Measurements from ENCODE around the gene MN1.
"Not testable (repeated sequence)": the region's sequence is repeated elsewhere in the genome, so short reads cannot be mapped to it uniquely, and the experiment has no call there.

MN1 gene

GRCh38 chr22:27757928-27758525 is 43.5 kb downstream of the MN1 start:
- no peak for DNase-seq (ENCODE audit: low read depth)

GRCh38 chr22:27756212-27756660 is 45.3 kb downstream of the MN1 start:
- no peak for DNase-seq (ENCODE audit: low read depth)

DNA sequence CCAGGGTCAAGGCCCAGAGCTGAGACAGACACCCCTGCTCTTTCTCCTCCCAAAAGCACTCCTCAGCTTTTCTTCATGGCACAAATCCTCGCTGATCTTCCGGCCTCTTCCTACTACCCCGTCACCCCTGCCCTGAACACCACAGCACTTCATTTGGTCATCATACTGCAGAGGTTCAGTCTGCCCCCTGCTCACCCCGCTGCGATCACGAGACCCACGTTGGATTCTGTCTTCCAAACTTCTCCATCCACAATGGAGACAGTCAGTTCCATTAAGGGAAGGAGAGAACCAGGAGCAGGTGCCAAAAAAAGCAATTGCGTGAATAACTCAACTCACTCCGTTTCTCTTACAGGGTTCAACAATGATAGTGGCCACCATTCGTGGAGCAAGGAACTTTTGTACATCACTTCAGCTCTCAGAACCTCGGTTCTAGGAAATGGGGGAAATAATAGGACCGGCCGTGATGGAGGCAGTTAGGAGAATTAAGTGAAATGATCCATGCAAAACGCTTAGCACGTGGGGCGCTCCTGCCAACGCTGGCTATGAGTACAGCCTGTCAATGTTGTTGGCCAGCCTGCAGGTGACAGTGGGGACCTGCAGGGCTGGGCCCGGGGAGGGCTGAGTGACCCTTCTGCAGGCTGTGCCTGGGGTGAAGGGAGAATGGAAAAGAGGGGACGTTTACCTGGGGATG is 45.9 kb downstream of the MN1 start:
- no peak for DNase-seq (ENCODE audit: low read depth)

DNA sequence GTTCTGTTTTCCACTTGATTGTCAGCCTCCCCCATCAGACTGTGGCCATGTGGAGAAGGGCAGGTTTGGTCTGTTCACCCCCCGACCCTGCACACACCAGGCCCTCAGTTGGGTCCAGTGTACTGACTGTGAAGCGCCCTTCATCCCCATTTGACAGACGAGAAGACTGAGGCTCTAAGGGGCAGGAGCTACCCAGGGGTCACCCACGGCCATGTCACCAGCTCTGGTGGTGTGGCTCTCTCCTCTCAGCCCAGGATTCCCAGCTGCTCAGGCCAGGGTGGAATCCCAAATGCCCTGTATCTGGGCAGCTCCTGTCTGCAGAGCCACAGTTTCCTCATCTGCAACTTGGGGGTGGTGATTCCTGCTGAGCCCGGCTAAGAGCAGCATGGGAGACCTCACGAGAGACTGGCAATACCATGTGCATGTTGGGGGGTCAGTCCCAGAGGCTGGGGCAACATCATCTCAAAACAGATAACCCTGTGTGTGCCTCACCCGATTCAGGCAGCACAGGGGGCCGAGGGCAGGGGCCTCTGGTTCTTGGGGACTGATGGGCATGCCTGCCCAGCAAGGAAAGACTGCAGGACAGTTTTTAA is 46.6 kb downstream of the MN1 start:
- DNase-seq (ENCODE audit: low read depth) = no peak

- no peak for DNase-seq (ENCODE audit: low read depth)
Measured at GRCh38 chr22:27754247-27754887, 47.2 kb downstream of the MN1 start.

DNA sequence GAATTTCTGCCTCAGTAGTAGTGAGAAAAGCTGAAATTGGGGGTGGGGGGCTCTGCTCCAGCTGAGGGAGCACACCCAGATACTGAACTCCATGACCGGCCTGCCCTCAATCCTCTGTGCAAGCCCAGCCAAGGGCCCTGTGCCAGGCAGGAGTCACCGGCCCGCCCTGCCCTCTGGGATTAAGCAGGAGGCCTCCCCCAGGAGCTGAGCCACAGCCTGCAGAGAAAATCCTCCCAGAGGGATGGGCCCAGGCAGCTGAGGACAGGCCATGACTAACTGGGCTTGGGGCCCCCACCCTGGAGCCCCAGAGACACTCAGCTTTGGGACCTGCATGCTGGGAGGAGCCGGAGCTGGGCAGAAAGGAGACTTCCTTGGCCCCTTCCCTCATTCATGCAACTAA is 48.8 kb downstream of the MN1 start:
- peak; percentile 40 for DNase-seq (ENCODE audit: low read depth)

GRCh38 chr22:27752141-27752540 is 49.4 kb downstream of the MN1 start:
- DNase-seq (ENCODE audit: low read depth) = no peak

GRCh38 chr22:27751277-27752070 is 50.1 kb downstream of the MN1 start:
- no peak for DNase-seq (ENCODE audit: low read depth)

DNA sequence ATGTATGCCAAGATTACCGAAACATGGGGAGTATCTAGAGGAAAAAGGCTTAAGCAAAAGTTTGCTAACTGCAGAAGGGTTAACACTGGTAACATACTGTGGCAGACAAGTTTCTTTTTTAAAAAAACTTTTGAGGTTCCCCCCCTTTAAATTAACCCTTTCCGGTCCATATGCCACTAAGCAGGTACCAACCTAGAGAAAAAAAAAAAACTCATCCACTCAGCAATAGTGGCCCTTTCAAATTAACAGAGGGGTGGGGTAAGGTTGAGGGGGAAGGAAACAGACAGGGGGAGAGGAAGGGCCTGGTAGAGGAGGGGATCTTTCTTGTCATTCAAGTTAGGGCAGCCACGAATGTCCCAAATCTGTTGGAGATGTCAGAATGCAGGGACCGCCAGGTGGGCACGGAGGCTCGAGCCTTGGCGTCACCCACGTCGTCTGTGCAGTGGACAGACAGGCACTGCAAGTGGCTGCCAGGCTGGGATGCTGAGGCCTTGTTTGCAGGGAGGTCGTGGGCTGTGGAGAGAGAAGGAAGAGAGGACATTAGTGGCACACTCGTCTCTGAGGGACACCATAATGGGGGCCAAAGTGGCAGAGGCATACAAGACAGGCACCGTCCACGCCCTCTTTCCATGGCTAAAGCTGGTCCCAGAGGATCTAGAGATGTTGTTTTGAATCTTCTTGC is 50.8 kb downstream of the MN1 start:
- no peak for DNase-seq (ENCODE audit: low read depth)

- peak; percentile 5 for DNase-seq (ENCODE audit: low read depth)
Measured at GRCh38 chr22:27749597-27750225, 51.8 kb downstream of the MN1 start.

DNA sequence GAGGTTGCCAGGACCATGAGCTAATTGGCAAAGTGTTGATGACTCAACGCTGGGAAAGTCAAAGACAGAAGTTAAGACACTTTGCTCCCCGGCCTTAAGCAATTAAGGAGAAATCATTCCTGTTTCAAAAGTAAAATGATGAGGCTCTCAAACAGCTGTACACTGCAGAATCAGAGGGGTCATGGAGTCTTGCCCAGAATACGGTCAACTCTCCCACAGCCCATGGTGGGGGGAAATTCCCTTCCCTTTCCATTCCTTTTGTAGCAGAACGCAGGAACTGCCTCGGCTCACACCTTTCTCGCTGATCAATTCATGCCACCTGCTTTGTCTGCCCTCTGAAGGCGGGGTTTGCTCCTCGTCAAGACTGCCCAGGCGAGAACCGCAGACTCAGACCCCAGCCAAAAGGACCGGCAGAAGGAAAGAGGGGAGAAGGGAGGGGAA is 52.8 kb downstream of the MN1 start:
- DNase-seq (ENCODE audit: low read depth) = peak; percentile 45

GRCh38 chr22:27748349-27748748 is 53.2 kb downstream of the MN1 start:
- DNase-seq (ENCODE audit: low read depth) = no peak

DNA sequence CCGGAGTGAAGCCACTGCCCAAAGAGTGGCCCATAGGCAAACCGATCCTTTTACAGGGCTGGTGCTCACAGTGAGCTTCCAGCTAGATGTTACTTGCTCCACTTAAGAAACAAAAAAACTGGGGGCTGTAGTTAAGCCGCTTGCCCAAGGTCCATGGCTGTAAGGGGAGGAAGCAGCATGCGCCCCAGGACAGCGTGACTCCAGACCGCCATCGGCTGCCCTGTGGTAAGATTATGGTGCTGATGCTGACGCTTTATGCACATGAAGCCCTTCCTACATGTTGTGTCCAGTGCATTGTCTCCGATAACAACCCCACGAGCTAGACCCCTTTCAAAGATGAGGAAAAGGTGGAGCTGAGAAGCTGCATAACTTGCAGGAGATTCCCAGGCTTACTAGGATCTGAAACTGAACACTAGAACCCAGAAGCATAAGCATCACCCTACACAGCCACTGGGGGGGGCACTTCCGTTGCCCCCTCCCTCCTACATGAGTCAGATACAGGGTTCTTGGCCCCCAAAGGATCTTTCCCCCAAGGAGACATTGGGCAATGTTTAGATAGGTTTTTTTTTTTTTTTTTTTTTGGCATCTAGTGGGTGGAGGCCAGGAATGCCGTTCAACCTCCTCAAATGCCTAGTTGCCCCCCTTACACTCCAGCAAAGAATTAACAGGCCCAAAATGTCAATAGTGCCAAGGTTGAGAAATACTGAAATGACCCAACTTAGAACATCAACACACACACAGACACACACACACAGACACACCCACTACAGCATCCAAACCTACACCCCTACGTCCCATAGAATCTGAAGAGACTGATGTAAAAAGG is 53.9 kb downstream of the MN1 start:
- peak; percentile 6 for DNase-seq (ENCODE audit: low read depth)

GRCh38 chr22:27746918-27747317 is 54.6 kb downstream of the MN1 start:
- no peak for DNase-seq (ENCODE audit: low read depth)

- DNase-seq (ENCODE audit: low read depth) = no peak
Measured at GRCh38 chr22:27745809-27746208, 55.7 kb downstream of the MN1 start.

- no peak for DNase-seq (ENCODE audit: low read depth)
Measured at GRCh38 chr22:27745154-27745553, 56.4 kb downstream of the MN1 start.

DNA sequence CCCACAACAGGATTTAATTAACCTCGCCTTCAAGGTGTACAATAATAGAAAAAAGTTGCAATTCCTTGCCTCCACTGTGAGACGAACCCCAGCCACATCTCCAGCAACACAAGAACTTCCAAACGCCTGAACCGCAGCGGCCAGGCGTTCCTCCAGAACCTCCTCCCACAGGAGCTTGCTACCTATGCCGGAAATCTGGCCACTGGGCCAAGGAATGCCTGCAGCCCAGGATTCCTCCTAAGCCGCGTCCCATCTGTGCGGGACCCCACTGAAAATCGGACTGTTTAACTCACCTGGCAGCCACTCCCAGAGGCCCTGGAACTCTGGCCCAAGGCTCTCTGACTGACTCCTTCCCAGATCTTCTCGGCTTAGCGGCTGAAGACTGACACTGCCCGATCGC is 57.5 kb downstream of the MN1 start:
- DNase-seq (ENCODE audit: low read depth) = not testable (repeated sequence)

DNA sequence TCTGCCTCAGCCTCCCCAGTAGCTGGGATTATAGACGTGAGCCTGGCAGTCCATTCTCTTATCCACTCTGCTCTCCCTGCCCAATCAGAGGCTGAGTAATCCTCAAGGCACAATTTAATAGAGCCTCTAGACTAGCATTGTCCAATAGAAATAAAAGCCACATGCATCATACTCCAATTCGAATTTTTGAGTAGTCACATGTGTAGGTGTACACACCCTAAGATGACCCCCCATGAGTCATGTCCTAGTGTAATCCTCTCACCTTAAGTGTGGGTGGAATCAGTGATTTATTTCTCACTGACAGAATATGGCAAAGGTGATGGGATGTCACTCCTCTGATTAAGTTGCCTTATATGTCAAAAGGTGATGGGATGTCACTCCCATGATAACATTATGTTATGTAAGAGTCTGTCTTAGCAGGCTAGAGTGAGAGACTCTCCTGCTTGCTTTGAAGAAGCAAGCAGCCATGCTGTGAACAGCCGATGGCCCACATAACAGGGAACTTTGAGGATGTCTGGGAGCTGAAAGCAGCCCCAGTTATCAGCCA is 61.3 kb downstream of the MN1 start:
- DNase-seq (ENCODE audit: low read depth) = no peak

GRCh38 chr22:27737521-27737920 is 64.0 kb downstream of the MN1 start:
- no peak for DNase-seq (ENCODE audit: low read depth)

GRCh38 chr22:27734066-27734465 is 67.5 kb downstream of the MN1 start:
- no peak for DNase-seq (ENCODE audit: low read depth)

All from stromal cell of bone marrow (primary cell).